Measurements from ENCODE around the gene TMEM202.
"Not testable (repeated sequence)": the region's sequence is repeated elsewhere in the genome, so short reads cannot be mapped to it uniquely, and the experiment has no call there.

TMEM202 gene

GRCh38 chr15:72402726-72403125 is 4.6 kb downstream of the TMEM202 start:
- no peak for DNase-seq (ENCODE audit: low read depth, low spot score)

GRCh38 chr15:72404356-72404755 is 6.3 kb downstream of the TMEM202 start:
- DNase-seq (ENCODE audit: low read depth, low spot score), result no peak

GRCh38 chr15:72404841-72405240 is 6.7 kb downstream of the TMEM202 start:
- no peak for DNase-seq (ENCODE audit: low read depth, low spot score)

GRCh38 chr15:72406936-72407335 is 8.8 kb downstream of the TMEM202 start:
- no peak for DNase-seq (ENCODE audit: low read depth, low spot score)

DNA sequence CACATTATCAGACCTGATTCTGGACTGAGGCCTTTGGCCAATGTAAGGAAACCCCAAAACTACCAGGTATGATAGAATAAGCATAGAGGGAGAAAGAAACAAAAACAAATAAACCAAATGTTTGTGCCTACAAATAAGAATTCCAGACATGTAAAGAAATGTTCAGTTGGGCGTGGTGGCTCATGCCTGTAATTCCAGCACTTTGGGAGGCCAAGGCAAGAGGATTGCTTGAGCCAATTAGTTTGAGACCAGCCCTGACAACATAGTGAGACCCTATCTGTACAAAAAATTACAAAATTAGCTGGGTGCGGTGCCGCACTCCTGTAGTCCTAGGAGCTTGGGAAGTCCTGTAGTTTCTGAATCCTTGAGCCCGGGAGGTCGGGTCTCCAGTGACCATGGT is 13.0 kb downstream of the TMEM202 start:
- no peak for DNase-seq (ENCODE audit: low read depth, low spot score)

GRCh38 chr15:72411544-72411943 is 13.4 kb downstream of the TMEM202 start:
- DNase-seq (ENCODE audit: low read depth, low spot score), result no peak

DNA sequence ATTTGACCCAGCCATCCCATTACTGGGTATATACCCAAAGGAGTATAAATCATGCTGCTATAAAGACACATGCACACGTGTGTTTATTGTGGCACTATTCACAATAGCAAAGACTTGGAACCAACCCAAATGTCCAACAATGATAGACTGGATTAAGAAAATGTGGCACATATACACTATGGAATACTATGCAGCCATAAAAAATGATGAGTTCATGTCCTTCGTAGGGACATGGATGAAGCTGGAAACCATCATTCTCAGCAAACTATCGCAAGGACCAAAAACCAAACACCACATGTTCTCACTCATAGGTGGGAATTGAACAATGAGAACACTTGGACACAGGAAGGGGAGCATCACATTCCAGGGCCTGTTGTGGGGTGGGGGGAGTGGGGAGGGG is 15.2 kb downstream of the TMEM202 start:
- DNase-seq (ENCODE audit: low read depth, low spot score), result not testable (repeated sequence)

DNA sequence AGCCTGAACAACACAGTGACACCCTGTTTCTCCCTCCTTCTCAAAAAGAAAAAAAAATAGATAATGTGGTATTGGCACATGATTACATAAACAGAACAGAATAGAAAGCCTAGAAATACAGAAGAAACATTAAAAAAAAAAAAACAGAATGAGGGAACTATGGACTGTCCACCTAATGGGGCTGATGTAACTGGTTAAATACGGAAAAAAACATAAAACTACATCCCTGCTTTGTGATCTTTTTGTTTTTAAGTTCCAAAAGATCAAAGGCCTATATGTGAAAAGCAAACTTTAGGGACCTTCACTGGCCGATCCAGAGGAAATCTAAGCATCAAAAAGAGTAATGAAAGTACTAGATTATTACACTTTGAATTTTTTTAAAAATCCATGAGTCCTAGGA is 17.2 kb downstream of the TMEM202 start:
- DNase-seq (ENCODE audit: low read depth, low spot score), result no peak

DNA sequence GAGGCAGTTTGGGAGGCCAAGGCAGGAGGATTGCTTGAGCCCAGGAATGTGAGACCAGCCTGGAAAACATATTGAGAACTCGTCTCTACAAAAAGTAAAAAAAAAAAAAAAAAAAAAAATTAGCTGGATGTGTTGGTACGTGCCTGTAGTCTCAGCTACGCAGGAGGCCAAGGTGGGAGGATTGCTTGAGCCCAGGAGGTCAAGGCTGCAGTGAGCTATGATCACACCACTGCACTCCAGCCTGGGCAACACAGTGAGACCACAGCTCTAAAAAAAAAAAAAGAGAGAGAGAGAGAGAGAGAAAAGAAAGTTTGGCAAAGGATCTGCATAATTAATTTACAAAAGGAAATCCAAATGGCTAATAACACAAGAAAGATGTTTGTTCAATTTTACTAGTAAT is 21.7 kb downstream of the TMEM202 start:
- DNase-seq (ENCODE audit: low read depth, low spot score), result not testable (repeated sequence)

DNA sequence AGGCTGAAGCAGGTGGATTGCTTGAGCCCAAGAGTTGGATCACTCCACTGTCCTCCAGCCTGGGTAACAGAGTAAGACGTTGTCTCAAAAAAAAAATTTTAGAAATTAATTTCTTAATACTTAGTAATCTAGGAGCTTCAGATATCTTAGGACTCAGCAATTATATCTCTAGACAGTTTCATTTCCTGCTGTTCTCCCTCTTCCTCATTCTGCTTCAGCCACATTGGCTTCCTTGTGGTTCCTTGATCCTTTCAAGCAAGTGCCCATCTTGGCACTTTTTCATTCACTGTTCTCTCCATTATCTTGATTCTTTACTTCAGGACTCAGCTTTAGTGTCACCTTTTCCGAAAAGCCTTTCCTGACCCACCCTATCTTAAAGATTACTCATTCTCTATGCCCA is 22.5 kb downstream of the TMEM202 start:
- no peak for DNase-seq (ENCODE audit: low read depth, low spot score)

DNA sequence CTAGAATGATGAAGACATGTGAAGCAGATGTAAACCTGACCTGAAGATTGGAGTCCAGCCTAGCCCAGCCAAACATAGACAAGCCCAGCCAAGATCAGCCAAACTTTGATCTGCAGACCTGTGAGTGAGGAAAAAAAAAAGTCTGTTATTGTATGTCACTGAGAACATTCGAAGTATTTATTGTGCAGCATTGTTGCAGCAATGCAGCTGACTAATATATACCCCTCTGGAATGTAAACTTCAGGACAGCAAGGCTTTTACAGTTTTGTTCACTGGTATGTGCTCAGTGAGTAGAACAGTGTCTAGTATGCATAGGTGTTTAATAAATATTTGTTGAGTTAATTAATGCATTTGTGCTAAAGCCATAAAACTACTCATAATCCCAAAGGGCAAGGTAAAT is 23.4 kb downstream of the TMEM202 start:
- no peak for DNase-seq (ENCODE audit: low read depth, low spot score)

GRCh38 chr15:72423256-72423655 is 25.2 kb downstream of the TMEM202 start:
- no peak for DNase-seq (ENCODE audit: low read depth, low spot score)

- no peak for DNase-seq (ENCODE audit: low read depth, low spot score)
Observed at GRCh38 chr15:72426753-72427152, 28.6 kb downstream of the TMEM202 start.

DNA sequence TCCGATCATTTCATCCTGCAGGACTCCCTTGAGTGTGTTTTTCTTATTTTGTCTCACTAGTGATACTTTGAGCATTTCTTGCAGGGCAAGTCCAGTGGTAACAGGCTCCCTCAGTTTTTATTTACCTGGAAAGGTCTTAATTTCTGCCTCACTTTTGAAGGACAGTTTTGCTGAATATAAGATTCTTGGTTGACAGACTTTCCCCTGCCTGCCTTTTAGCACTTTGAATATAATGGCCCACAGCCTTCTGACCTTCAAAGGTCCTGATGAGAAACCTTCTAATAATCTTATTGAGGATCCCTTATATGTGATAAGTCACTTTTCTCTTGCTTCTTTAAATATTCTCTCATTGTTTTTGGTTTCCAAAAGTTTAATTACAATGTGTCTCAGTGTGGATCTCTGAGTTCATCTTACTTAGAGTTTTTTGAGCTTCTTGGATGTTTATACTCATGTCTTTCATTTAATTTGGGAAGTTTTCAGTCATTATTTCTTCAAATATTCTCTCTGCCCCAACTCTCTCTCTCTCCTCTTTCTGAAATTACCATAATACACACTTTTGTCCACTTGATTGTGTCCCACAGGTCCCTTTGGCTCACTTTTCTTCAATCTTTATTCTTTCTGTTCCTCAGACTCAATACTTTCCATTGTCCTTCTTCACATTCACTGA is 39.7 kb downstream of the TMEM202 start:
- no peak for DNase-seq (ENCODE audit: low read depth, low spot score)

- DNase-seq (ENCODE audit: low read depth, low spot score), result not testable (repeated sequence)
Observed at GRCh38 chr15:72442848-72443247, 44.7 kb downstream of the TMEM202 start.

GRCh38 chr15:72445426-72445825 is 47.3 kb downstream of the TMEM202 start:
- DNase-seq (ENCODE audit: low read depth, low spot score), result no peak

GRCh38 chr15:72450805-72451204 is 52.7 kb downstream of the TMEM202 start:
- no peak for DNase-seq (ENCODE audit: low read depth, low spot score)

- no peak for DNase-seq (ENCODE audit: low read depth, low spot score)
Observed at GRCh38 chr15:72451224-72451623, 53.1 kb downstream of the TMEM202 start.

DNA sequence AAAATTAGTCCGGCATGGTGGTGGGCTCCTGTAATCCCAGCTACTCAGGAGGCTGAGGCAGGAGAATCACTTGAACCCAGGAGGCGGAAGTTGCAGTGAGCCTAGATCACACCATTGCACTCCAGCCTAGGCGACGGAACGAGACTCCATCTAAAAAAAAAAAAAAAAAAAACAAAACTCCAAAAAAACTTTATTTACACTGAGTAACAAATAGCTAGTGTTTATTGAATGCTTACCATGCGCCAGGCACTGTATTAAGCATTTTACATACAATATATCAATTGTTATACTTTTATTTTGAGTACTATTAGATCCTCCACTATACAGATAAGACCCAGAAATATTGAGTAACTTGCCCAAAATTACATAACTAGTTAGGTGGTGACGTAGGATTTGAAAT is 58.6 kb downstream of the TMEM202 start:
- DNase-seq (ENCODE audit: low read depth, low spot score), result no peak
